ENCODE data around the gene MMUT.
"Not testable (repeated sequence)": the region's sequence is repeated elsewhere in the genome, so short reads cannot be mapped to it uniquely, and the experiment has no call there.

MMUT gene

DNA sequence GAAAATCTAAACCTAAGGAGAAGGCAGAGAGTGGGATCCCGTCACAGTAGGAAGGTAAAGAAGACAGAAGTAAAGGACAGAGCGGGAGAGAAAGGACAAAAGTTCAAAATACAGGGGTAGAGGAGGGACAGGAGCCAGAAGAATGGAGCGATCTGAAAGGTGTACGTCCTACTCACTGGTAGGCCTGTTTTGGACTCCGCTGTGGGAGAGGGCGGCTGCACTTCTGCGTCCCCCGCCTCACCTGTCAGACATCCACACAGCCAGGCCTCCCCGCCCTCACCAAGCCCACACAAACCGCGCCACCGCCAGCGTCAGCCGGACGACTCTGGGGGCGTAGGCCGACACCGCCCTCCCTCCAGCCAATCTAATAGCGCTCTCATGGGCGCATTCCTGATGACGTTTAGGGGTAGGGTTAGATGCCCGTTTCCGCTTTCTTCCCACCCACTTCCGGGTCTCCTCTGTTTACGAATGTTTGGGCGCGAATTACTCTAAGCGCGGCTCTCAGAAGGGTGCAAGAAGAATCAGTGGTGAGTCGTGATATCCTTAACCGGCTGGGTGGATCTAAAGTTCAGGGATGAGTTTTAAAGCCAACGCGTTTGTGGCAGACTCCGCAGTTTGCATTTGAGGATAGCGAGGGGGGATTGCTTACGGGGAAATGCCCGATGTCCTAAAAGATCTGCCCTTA lies at the start of gene MMUT, which contains the start of gene CENPQ:
Gene MMUT (minus strand): TSS at position 327 of the 685 bp plus-strand sequence. CDS start 3,787 bp downstream, outside the sequence.
Gene CENPQ (plus strand): TSS at position 444 of the 685 bp plus-strand sequence. CDS start 6,807 bp downstream, outside the sequence.
- peak; percentile 55 for DNase-seq (ENCODE audit: low read depth)

DNA sequence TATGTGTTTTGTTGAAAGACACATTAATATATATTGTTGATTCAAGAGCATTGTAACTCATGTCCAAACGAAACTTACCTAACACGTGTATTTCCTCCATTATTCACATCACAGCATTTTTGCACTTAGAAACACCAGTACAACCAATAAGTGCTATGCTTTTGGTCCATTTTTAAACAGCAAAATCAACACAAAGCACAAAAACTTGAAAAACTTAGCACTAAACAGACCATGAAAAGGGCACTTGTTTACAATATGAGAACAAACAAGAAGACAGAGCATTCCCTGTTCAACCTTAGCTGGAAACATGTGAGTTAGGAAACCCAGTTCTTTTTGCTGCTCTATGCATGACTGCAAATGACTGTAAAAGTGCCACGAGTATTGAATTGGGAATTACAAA lies 46.3 kb upstream of the MMUT start:
- no peak for DNase-seq (ENCODE audit: low read depth)

DNA sequence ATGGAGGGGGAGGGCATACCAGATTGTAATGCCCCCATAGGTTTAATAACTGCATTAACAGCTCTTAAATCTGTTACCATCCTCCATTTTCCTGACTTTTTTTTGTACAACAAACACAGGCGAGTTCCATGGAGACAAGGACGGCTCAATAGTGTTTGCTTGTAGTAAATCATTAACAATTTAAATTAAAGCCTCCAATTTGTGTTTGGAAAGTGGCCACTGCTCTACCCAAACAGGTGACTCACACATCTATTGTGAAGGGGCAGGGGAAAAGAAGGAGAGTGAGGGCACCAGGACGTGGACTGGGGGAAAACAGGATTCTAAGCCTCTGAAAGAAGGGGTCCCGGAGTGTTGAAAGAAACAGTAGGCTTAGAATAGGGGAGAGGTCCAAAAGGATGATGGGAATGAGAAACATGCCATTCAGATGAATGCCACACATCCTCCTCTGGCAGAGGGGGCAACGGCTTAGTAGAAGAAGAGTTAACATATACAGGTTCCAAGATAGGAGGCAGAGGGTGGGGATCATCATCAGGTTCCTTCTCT lies 43.6 kb upstream of the MMUT start:
- no peak for DNase-seq (ENCODE audit: low read depth)

DNA sequence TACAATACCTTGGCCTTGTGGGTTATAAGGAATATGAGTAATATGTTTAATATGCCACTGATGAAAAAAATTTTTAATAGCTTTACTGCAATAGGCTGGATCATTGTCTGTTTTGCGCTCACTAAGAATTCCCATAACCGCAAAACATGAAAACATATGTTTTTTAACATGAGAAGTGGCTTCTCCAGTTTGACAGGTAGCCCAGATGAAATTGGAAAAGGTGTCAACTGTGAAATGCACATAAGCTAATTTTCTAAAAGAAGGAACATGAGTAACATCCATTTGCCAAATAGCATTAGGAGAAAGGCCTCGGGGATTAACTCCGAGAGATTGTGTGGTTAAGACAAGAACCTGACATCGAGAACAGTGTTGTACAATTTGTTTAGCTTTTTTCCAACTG lies 41.6 kb upstream of the MMUT start:
- no peak for DNase-seq (ENCODE audit: low read depth)

GRCh38 chr6:49499623-49500022 lies 36.6 kb upstream of the MMUT start, which contains the start of gene GLYATL3:
TSS of gene GLYATL3 (plus strand) at chr6:49499923. CDS start at chr6:49511991, 12,068 bp downstream.
- no peak for DNase-seq (ENCODE audit: low read depth)

DNA sequence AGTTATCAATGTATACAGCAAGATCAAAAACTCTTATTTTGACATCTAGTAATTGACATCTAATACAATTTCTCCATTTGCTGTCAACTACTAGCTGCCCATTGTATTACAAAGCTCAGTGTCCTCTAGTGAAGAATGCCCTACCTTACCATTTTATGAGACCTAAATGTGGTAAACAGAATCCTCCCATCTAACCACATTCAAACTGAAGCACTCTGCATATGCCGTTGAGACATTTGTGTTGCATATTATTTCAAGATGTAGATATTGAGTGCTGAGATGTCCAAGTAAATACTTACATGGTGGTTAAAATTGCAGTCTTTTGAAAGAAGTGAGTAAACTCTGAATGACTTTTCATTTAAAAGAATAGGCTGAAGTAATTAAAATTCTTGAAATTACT lies 36.1 kb upstream of the MMUT start:
- DNase-seq (ENCODE audit: low read depth), result no peak

DNA sequence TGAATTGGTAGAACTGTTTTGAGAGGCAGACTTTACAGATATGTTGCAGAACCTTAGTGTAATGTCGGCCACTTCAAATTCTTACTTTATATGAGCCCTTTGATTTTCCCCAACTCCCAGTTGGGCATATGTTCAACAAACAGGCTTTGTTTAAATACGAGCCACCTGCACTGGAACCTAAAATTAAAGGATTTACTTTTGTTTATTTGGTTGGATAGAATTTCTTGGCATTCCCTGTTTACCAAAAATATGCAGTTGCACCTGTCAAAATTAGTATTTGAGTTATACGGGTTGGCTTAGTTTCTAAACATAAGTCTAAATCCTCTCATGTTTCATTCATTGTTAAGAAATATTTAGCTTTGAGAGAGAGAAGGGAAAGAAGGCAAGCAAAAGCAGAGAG lies 34.3 kb upstream of the MMUT start:
- DNase-seq (ENCODE audit: low read depth), result no peak

DNA sequence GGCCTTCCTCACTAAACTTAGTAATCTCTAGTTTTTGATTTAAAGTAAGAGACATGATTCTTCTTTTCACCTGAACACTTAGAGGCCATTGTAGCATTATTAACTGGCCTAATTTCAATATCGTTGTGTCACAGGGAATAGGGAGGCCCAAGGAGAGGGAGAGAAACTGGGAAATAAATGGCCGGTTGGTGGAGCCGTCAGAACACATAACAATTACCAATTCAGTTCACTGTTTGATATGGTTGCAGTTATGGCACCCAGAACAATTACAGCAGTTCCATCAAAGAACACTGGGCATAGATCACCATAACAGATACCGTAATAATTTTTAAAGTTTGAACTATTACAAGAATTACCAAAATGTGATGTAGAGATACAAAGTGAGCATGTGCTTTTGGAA lies 27.6 kb upstream of the MMUT start:
- DNase-seq (ENCODE audit: low read depth), result no peak

GRCh38 chr6:49483380-49483779 lies 20.3 kb upstream of the MMUT start:
- not testable (repeated sequence) for DNase-seq (ENCODE audit: low read depth)

GRCh38 chr6:49481846-49482245 lies 18.8 kb upstream of the MMUT start:
- not testable (repeated sequence) for DNase-seq (ENCODE audit: low read depth)

GRCh38 chr6:49479308-49479970 lies 16.4 kb upstream of the MMUT start:
- no peak for DNase-seq (ENCODE audit: low read depth)

DNA sequence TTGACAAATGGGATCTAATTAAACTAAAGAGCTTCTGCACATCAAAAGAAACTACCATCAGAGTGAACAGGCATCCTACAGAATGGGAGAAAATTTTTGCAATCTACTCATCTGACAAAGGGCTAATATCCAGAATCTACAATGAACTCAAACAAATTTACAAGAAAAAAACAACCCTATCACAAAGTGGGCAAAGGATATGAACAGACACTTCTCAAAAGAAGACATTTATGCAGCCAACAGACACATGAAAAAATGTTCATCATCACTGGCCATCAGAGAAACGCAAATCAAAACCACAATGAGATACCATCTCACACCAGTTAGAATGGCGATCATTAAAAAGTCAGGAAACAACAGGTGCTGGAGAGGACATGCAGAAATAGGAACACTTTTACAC lies 13.5 kb upstream of the MMUT start:
- not testable (repeated sequence) for DNase-seq (ENCODE audit: low read depth)

GRCh38 chr6:49468042-49468441 lies 5.0 kb upstream of the MMUT start:
- no peak for DNase-seq (ENCODE audit: low read depth)

- DNase-seq (ENCODE audit: low read depth), result no peak
Measured at GRCh38 chr6:49464691-49465090, 1.6 kb upstream of the MMUT start.

GRCh38 chr6:49463612-49463967 lies 537 bp upstream of the MMUT start:
- no peak for DNase-seq (ENCODE audit: low read depth)

- no peak for DNase-seq (ENCODE audit: low read depth)
Measured at GRCh38 chr6:49462599-49462926, 490 bp downstream of the MMUT start.

GRCh38 chr6:49462071-49462470 lies 982 bp downstream of the MMUT start:
- no peak for DNase-seq (ENCODE audit: low read depth)

DNA sequence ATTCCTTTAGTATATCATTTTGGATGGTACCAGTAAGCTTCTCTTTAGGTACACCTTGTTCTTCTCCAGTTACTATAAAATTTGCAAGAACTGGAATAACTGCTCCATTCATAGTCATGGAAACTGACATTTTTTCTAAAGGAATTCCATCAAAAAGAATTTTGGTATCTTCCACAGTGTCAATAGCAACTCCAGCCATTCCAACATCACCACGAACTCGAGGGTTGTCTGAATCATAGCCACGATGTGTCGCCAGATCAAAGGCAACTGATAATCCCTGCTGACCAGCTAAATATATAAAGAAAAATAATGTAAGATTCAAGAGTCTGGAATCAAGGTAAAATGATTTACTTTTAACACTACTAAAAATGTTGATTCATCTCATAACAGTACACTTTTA lies 5.3 kb downstream of the MMUT start:
- DNase-seq (ENCODE audit: low read depth), result no peak

GRCh38 chr6:49454787-49455709 lies 8.0 kb downstream of the MMUT start:
- DNase-seq (ENCODE audit: low read depth), result no peak

DNA sequence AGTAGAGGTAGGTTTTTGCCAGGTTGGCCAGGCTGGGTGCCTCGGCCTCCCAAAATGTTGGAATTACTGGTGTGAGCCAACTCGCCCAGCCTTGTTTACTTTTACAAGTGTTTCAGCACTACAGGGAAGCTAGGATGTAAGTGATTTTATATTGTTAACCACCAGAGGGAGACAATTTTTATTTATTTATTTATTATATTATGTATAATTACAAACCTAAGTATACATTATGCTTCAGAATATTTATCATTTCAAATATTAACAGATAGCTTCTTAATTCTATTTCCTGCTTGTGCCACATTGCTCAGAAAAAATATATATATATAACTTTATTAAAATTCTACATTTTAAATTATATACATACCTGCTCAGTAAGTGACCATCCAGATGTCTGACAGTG lies 9.8 kb downstream of the MMUT start:
- DNase-seq (ENCODE audit: low read depth), result no peak

DNA sequence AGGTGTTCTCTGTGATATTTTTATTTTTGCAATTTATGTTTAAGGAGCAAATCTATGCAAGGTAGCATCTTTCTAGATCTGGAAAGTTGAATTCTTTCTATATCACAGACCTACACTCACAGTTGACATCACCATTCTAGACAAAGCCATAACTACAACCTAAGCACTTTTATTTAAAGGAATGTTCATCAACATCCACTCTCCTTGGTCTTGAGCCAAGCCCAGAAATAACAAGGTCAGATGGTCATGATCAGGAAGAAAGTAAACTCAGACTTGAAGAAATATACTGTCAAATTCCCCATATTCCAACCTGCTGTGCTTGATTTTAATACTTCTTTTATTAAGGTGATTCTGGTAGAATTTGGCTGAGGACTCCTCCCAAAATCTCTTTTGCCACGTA lies 32.2 kb downstream of the MMUT start:
- no peak for DNase-seq (ENCODE audit: low read depth)

- no peak for DNase-seq (ENCODE audit: low read depth)
Measured at GRCh38 chr6:49430187-49430586, 32.9 kb downstream of the MMUT start.
